Thymus (tissue), 11 donors: Measurements from ENCODE around the gene WNT6. TPM values are rescaled to one million over a fixed set of nuclear protein-coding genes. Genes with fewer than 3 reads are reported as not detected.
A peak's percentile ranks its signal among the peaks of the same experiment; 100 is the strongest.

ENCODE experiments used
- DNase-seq, 9 donors: peaks; one replicate each; pipeline ENCODE4 v3.0.0-alpha.2; 2013; ENCODE audit warnings: low spot score in 9 of 9, low read depth in 6 of 9, missing footprints in 1 of 9
- H3K27ac ChIP-seq, 2 donors: one replicate each; pipeline ENCODE4 v1.5.1; 2013; ENCODE audit warnings: control low read depth in 1 of 2, low read depth in 1 of 2, low read length in 1 of 2, mild to moderate bottlenecking in 1 of 2, moderate library complexity in 1 of 2
- H3K27me3 ChIP-seq, 2 donors: one replicate each; pipeline ENCODE4 v1.5.1; 2013; ENCODE audit warnings: low read length in 1 of 2; ENCODE audit not compliant: control insufficient read depth in 2 of 2, insufficient read depth in 1 of 2
- H3K36me3 ChIP-seq, 2 donors: one replicate each; pipeline ENCODE4 v1.5.1; 2013; ENCODE audit warnings: low read length in 1 of 2, mild to moderate bottlenecking in 1 of 2, moderate library complexity in 1 of 2; ENCODE audit not compliant: control insufficient read depth in 2 of 2, insufficient read depth in 2 of 2
- H3K4me1 ChIP-seq, 2 donors: one replicate each; pipeline ENCODE4 v1.5.1; 2013; ENCODE audit warnings: low read length in 2 of 2; ENCODE audit not compliant: control insufficient read depth in 2 of 2, insufficient read depth in 2 of 2
- H3K4me3 ChIP-seq, 2 donors: one replicate each; pipeline ENCODE4 v1.5.1; 2013; ENCODE audit warnings: low read length in 2 of 2, control low read depth in 1 of 2, mild to moderate bottlenecking in 1 of 2
- H3K9me3 ChIP-seq, 2 donors: one replicate each; pipeline ENCODE4 v1.5.1; 2013; ENCODE audit warnings: low read length in 1 of 2, mild to moderate bottlenecking in 1 of 2; ENCODE audit not compliant: control insufficient read depth in 2 of 2, insufficient read depth in 1 of 2
- WGBS: extraction: QIAGEN DNeasy Blood & Tissue Kit; methylation state at CpG from one replicate; pipeline ENCODE4 v1.1.7; 2013; 5-methylcytosine and 5-hydroxymethylcytosine counted together
- polyA plus RNA-seq: library from polyadenylated mRNA; stranded (reverse); fragments of 200-250 nt; gene quantifications from one replicate; pipeline ENCODE4 v1.2.3, GENCODE V29; 2013
- total RNA-seq: library from RNA; stranded (reverse); fragments of 120-200 nt; gene quantifications from one replicate; pipeline ENCODE4 v1.2.4, GENCODE V29; 2013
- donor health status: healthy.

WNT6 gene
- total and polyA plus RNA-seq, 2 donors, result 0.14 to 0.34 TPM

DNA sequence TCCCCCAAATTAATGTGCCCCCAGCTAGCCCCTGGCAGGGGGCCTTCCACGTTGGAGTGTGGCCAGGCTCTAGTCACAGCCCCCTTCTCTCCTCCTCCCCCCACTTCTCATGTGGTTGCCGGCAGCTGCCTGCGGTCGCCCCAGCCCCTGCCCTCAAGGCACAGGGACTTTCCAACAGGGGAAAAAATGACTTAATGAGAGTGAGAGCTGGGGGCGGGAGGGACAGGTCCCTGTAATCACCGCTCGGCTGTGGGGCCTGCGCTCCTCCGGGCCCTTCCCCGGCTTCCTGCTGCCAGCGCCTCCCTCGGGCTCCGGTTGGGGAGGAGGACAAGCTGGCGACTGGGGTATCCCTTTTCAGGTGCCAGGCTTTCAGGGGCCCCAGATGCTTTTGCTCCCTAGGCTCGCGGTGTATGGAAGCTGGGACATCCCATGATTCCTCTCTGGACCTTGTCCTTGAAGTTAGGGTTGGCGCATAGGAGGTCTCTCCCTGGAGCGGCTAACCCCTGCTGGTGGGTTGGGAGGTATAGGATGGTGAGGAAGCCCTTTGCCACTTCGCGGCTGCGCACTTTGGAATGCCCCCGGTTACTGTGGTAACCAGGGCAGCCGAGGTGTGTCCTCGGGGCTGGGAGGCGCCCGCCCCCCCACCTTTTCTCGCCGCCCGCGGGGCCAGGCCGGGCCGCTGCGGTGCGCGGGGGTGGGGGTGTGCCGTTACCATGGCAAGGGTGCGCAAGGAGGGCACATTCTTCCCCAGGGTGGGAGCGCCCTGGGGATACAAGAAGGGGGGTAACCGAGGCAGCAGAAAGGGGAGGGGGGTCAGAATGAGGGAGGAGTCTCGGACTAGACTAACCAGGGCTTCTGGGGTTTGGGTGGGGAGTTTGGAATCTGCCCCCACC is 37.1 kb downstream of the WNT6 start:
- H3K36me3 ChIP-seq, result no peaks in the 10 kb centered on the region
- peaks cover 27 to 52% of the 10 kb centered on the region in 2 donors for H3K4me1 ChIP-seq
- peak overlapping the region in 1 of 2 donors; percentile 29 for H3K4me3 ChIP-seq
- peak in 2 of 9 donors; percentile 36 to 63 for DNase-seq
- peaks cover 0 to 8% of the 10 kb centered on the region in 2 donors for H3K9me3 ChIP-seq
- H3K27ac ChIP-seq, result peak overlapping the region in 1 of 2 donors; percentile 47
- WGBS, result 1% methylated on average over 40 of the region's 40 CpGs
- H3K27me3 ChIP-seq, result peaks cover 59 to 90% of the 10 kb centered on the region in 2 donors

- WGBS, result 7% methylated on average over 34 of the region's 34 CpGs
- Histone ChIP-seq H3K36me3 (no peaks in the 10 kb centered on the region), H3K9me3 (peaks cover 0 to 8% of the 10 kb centered on the region in 2 donors), H3K4me3 (no peak overlapping the region), H3K27ac (no peak overlapping the region), H3K27me3 (peaks cover 57 to 90% of the 10 kb centered on the region in 2 donors), H3K4me1 (peaks cover 23 to 44% of the 10 kb centered on the region in 2 donors)
- no peak for DNase-seq
Observed at GRCh38 chr2:218897394-218898108, 37.9 kb downstream of the WNT6 start.

GRCh38 chr2:218898109-218898878 is 38.7 kb downstream of the WNT6 start:
- no peak overlapping the region for H3K4me3 ChIP-seq
- H3K9me3 ChIP-seq, result peaks cover 0 to 8% of the 10 kb centered on the region in 2 donors
- peak in 4 of 9 donors; percentile 45 to 66 (median 54) for DNase-seq
- 6% methylated on average over 52 of the region's 52 CpGs for WGBS
- H3K27ac ChIP-seq, result no peak overlapping the region
- H3K4me1 ChIP-seq, result peaks cover 17 to 39% of the 10 kb centered on the region in 2 donors
- no peaks in the 10 kb centered on the region for H3K36me3 ChIP-seq
- H3K27me3 ChIP-seq, result peaks cover 57 to 86% of the 10 kb centered on the region in 2 donors

DNA sequence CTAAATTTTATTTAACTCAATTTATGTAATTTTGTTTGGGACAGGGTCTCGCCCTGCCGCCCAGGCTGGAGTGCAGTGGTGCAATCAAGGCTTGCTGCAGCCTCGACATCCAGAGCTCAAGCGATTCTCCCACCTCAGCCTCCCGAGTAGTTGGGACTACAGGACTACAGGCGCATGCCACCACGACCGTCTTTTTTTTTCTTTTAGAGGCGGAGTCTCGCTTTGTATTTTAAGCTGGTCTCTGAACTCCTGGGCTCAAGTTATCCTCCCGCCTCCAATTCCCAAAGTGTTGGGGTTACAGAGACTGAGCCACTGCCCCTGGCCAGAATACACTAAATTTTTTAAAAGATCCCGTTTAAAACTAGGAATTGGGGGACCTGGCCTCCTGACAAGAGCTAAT is 39.5 kb downstream of the WNT6 start:
- Histone ChIP-seq H3K4me3 (no peak overlapping the region), H3K4me1 (peaks cover 17 to 34% of the 10 kb centered on the region in 2 donors), H3K27me3 (peaks cover 57 to 81% of the 10 kb centered on the region in 2 donors), H3K27ac (no peak overlapping the region), H3K9me3 (peaks cover 0 to 8% of the 10 kb centered on the region in 2 donors), H3K36me3 (no peaks in the 10 kb centered on the region)
- no peak for DNase-seq
- WGBS, result 34% methylated on average over 12 of the region's 12 CpGs

DNA sequence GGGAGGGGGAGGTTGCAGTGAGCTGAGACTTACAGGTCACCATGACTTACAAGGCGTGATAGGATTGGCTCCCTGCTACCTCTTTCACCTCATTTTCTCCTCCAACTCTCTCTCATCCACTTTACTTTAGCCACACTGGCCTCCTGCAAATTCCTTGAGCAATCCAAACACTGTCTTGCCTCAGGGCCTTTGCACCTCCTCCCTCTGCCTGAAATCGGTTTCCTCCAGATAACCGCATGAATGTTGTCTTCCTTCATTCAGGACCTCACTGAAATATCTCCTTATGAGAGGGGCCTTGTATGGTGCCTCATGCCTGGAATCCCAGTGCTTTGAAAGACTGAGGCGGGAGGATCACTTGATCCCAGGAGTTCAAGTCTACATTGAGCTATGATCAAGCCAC is 42.8 kb downstream of the WNT6 start:
- H3K4me3 ChIP-seq, result no peak overlapping the region
- H3K27ac ChIP-seq, result no peak overlapping the region
- WGBS, result 95% methylated on average over 4 of the region's 4 CpGs
- DNase-seq, result no peak
- peaks cover 0 to 8% of the 10 kb centered on the region in 2 donors for H3K9me3 ChIP-seq
- peaks cover 26 to 67% of the 10 kb centered on the region in 2 donors for H3K27me3 ChIP-seq
- no peaks in the 10 kb centered on the region for H3K36me3 ChIP-seq
- peaks cover under 1 to 11% of the 10 kb centered on the region in 2 donors for H3K4me1 ChIP-seq

DNA sequence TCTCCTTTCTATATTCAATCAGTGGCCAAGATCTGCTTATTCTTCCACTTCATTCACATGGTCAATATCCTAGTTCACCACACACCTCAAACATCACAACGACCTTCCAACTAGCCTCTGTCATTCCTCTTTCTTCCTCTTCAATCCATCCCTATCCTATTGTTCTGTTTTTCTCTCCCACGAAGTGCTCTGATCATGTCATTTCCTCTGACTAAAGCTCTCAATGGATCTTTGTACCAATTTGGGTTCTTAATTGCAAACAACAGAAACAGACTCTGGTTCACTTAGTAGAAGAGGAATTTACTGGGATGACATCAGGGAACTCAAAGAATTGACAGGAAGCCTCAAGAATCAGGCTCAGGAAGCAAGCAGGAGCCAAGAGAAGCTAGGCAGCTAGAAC is 44.6 kb downstream of the WNT6 start:
- no peak overlapping the region for H3K4me3 ChIP-seq
- DNase-seq, result no peak
- peaks cover 1 to 7% of the 10 kb centered on the region in 2 donors for H3K9me3 ChIP-seq
- 10% methylated on average over 2 of the region's 2 CpGs for WGBS
- H3K4me1 ChIP-seq, result peaks cover 0 to 6% of the 10 kb centered on the region in 2 donors
- H3K27me3 ChIP-seq, result peaks cover 12 to 65% of the 10 kb centered on the region in 2 donors
- H3K27ac ChIP-seq, result no peak overlapping the region
- H3K36me3 ChIP-seq, result no peaks in the 10 kb centered on the region

DNA sequence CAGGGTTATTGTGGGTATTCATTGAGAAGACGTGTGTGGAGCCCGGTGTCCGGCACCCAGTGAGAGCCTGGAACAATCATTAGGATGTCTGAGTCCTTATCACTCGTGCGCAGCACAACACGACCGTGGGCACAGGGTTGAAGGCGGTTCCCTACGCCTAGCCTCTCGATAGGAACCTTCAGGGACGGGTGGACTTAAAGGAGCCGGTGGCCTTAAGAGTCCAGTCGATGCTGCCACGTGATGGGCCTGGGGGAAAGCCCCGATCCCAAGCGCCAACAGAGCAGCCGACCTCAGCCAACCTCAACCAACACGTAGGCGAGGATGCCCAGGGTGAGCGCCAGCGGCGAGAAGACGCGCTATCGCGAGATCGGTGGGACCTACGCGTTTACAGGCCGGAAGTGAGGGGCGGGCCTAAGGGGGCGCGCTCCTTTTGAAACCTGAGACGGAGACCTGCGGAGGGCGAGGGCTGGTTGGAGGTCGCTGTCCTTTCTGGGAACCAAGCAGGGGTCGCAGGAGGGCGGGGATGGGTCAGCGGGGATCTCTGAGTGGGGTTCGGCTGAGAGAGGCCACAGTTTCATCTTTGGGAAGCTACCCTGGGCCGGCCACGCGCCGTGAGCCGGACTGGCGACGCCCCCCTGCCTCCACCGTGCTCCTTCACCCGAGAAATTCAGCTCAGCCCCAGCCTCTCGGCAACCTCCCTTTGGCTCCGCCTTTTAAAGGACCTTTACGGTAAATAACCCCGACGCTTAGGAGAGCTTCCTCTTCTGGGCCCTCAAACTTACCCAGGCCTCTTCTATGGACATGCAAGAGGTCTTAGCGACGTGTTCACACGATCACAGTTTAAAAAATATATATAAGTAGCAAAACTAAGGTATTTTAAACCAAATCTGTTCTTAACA is 49.4 kb downstream of the WNT6 start:
- peak in 2 of 9 donors; percentile 37 to 61 for DNase-seq
- Histone ChIP-seq H3K9me3 (peaks cover 1 to 8% of the 10 kb centered on the region in 2 donors), H3K36me3 (no peaks in the 10 kb centered on the region), H3K27ac (no peak overlapping the region), H3K4me1 (peaks cover 0 to 9% of the 10 kb centered on the region in 2 donors), H3K27me3 (peaks cover 8 to 58% of the 10 kb centered on the region in 2 donors), H3K4me3 (peak overlapping the region; percentile 23 to 25)
- 7% methylated on average over 58 of the region's 58 CpGs for WGBS

DNA sequence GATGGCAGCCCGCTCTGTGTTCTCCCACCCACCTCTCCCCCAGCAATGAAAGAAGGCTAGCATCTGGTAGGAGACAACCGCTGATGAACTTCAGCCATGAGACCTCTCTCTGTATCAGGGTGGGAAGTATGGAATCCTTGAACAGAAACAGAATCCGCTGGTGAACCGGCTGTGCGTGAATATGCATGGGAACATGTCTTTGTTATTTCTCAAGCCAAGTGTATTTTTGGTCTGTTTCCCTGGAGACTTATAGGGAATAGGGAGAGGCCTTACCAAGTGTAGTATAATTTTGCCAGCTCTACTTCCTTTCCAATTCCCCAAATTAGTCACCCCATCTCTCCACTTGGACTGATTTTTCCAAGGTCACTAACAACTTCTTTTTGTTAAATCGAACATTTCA is 51.1 kb downstream of the WNT6 start:
- Histone ChIP-seq H3K4me3 (no peak overlapping the region), H3K9me3 (peaks cover 1 to 8% of the 10 kb centered on the region in 2 donors), H3K4me1 (peaks cover 0 to 9% of the 10 kb centered on the region in 2 donors), H3K36me3 (no peaks in the 10 kb centered on the region), H3K27me3 (peaks cover 8 to 45% of the 10 kb centered on the region in 2 donors), H3K27ac (no peak overlapping the region)
- DNase-seq, result no peak
- 97% methylated on average over 6 of the region's 6 CpGs for WGBS
